K562 (cell line): Measurements from ENCODE around the gene CFAP298. TPM values are rescaled to one million over a fixed set of nuclear protein-coding genes. Genes with fewer than 3 reads are reported as not detected.
A peak's percentile ranks its signal among the peaks of the same experiment; 100 is the strongest.

ENCODE experiments used
- BHLHE40 ChIP-seq: IDR thresholded peaks from 2 replicates; pipeline ENCODE4 v1.6.1; 2011; ENCODE audit warnings: low read length, improper control_type of control experiment
- CXXC5 ChIP-seq: fragments of 250-450 bp; sonication (Bioruptor Pico); IDR thresholded peaks from 2 replicates; pipeline ENCODE4 v1.8.0; 2022; ENCODE audit warnings: inconsistent platforms, mild to moderate bottlenecking, moderate library complexity
- MTA1 ChIP-seq: fragments of 450-650 bp; IDR thresholded peaks from 2 replicates; pipeline ENCODE4 v1.6.1; 2017; ENCODE audit warnings: borderline replicate concordance
- ZNF121 ChIP-seq: sonication (generic); formaldehyde crosslinking; conservative IDR thresholded peaks from 2 replicates; pipeline ENCODE4 v1.8.0; 2022; ENCODE audit warnings: missing genetic modification reagents
- polyA plus RNA-seq, 8 experiments: library from polyadenylated mRNA; depleted of rRNA in 4 of 8; stranded (reverse) in 5 of 8; unstranded in 3 of 8; fragments of >200 nt; fragmentation: Nextera tagmentation in 2 of 8; fragmentation: Illumina TruSeq in 1 of 8; extraction: Ambion mirVana in 2 of 8; extraction: Trizol in 1 of 8; gene quantifications; 2 replicates each; pipeline versions ENCODE4 v1.2.1 to v1.2.3, GENCODE V29; 2011 to 2014; ENCODE audit warnings: inconsistent platforms in 1 of 8, missing spikeins in 1 of 8
- total RNA-seq, 7 experiments: library from RNA; depleted of rRNA in 6 of 7; stranded (reverse); fragments of >200 nt in 6 of 7; fragmentation: Illumina TruSeq in 2 of 7; extraction: Trizol in 2 of 7; gene quantifications; 2 replicates each; pipeline versions ENCODE4 v1.2.1 to v1.2.3, GENCODE V29; 2011 to 2021; ENCODE audit warnings: low replicate concordance in 1 of 7
- TF ChIP-seq, protein P1 (sequence below): fragments of 450-650 bp; IDR thresholded peaks from 2 replicates; pipeline ENCODE4 v1.6.1; 2016; ENCODE audit warnings: low read depth
- TF ChIP-seq, protein P2 (sequence below), 3 experiments: fragments of 200-800 bp in 1 of 3; fragments of 250-450 bp in 1 of 3; fragments of 450-650 bp in 1 of 3; sonication (Bioruptor Pico) in 1 of 3; sonication (Bioruptor generic) in 1 of 3; formaldehyde crosslinking in 1 of 3; IDR thresholded peaks; 2 replicates each; pipeline versions ENCODE4 v1.6.1 to v1.8.0; 2016 to 2022; ENCODE audit warnings: mild to moderate bottlenecking in 2 of 3, missing genetic modification characterization in 2 of 3, missing compliant biosample characterization in 1 of 3, moderate library complexity in 1 of 3

CFAP298 gene
- total and polyA plus RNA-seq, 9 of the 15 experiments (the other 6 are each of a cell fraction or from before 2014, with no cell fraction given) = 31.4 to 178 (median 89.7) TPM

DNA sequence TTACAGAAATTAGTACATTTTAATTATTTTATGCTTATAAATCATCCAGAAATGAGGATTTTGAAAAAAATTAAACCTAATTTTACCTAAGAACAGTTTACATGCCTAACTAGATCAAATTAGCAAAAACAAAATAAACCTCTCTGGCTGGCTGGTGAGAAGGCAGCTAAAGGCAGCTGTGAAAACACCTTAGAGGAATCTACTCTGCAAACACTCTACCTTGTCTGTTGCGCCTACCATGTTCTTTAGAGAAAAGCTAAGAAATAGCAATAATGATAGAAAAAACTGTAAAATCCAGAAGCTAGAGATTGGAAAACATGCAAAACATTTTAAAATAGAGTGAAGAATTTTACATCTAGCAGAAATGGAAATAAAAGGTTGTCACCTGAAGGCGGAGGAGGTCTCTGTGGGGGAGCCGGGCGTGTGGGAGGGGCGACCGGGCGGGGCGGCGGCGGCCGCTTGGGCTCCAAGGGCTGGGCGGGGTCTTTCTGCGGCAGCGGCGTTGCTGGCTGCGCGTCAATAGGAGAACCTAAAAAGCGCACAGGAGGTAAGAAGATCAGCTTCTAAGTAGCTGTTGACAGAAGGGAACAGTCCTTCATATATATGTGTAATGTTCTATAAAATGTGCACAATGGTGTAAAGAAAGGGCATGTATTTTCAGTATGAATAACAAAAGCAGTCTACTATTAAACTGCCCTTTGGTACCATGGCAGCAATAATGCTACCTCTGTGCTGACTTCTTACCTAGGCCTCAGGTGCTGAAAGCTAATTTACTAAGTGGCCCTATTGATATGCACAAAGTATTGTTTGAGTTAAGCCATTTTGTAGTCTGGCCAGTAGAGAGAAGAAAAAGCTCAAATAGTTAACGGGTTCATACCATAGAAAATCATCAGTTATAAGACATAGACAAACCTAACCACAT, 33.3 kb upstream of the CFAP298 start (continued):
- TF ChIP-seq ZNF121 = no peak
- TF ChIP-seq CXXC5 = peak; percentile 50
- TF ChIP-seq, protein P1, sequence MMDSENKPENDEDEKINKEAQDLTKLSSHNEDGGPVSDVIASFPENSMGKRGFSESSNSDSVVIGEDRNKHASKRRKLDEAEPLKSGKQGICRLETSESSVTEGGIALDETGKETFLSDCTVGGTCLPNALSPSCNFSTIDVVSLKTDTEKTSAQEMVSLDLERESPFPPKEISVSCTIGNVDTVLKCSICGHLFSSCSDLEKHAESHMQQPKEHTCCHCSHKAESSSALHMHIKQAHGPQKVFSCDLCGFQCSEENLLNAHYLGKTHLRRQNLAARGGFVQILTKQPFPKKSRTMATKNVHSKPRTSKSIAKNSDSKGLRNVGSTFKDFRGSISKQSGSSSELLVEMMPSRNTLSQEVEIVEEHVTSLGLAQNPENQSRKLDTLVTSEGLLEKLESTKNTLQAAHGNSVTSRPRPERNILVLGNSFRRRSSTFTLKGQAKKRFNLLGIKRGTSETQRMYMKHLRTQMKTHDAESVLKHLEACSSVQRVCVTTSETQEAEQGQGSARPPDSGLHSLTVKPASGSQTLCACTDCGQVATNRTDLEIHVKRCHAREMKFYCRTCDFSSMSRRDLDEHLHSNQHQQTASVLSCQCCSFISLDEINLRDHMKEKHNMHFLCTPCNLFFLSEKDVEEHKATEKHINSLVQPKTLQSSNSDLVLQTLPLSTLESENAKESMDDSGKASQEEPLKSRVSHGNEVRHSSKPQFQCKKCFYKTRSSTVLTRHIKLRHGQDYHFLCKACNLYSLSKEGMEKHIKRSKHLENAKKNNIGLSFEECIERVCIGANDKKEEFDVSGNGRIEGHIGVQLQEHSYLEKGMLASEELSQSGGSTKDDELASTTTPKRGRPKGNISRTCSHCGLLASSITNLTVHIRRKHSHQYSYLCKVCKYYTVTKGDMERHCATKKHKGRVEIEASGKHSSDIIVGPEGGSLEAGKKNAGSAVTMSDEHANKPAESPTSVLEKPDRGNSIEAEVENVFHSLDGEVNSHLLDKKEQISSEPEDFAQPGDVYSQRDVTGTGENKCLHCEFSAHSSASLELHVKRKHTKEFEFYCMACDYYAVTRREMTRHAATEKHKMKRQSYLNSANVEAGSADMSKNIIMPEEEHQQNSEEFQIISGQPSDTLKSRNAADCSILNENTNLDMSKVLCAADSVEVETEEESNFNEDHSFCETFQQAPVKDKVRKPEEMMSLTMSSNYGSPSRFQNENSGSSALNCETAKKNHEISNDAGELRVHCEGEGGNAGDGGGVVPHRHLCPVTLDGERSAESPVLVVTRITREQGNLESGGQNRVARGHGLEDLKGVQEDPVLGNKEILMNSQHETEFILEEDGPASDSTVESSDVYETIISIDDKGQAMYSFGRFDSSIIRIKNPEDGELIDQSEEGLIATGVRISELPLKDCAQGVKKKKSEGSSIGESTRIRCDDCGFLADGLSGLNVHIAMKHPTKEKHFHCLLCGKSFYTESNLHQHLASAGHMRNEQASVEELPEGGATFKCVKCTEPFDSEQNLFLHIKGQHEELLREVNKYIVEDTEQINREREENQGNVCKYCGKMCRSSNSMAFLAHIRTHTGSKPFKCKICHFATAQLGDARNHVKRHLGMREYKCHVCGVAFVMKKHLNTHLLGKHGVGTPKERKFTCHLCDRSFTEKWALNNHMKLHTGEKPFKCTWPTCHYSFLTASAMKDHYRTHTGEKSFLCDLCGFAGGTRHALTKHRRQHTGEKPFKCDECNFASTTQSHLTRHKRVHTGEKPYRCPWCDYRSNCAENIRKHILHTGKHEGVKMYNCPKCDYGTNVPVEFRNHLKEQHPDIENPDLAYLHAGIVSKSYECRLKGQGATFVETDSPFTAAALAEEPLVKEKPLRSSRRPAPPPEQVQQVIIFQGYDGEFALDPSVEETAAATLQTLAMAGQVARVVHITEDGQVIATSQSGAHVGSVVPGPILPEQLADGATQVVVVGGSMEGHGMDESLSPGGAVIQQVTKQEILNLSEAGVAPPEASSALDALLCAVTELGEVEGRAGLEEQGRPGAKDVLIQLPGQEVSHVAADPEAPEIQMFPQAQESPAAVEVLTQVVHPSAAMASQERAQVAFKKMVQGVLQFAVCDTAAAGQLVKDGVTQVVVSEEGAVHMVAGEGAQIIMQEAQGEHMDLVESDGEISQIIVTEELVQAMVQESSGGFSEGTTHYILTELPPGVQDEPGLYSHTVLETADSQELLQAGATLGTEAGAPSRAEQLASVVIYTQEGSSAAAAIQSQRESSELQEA = 0 out of 2 replicates have a peak, but pooled peaks have one; percentile 31
- TF ChIP-seq, protein P2, sequence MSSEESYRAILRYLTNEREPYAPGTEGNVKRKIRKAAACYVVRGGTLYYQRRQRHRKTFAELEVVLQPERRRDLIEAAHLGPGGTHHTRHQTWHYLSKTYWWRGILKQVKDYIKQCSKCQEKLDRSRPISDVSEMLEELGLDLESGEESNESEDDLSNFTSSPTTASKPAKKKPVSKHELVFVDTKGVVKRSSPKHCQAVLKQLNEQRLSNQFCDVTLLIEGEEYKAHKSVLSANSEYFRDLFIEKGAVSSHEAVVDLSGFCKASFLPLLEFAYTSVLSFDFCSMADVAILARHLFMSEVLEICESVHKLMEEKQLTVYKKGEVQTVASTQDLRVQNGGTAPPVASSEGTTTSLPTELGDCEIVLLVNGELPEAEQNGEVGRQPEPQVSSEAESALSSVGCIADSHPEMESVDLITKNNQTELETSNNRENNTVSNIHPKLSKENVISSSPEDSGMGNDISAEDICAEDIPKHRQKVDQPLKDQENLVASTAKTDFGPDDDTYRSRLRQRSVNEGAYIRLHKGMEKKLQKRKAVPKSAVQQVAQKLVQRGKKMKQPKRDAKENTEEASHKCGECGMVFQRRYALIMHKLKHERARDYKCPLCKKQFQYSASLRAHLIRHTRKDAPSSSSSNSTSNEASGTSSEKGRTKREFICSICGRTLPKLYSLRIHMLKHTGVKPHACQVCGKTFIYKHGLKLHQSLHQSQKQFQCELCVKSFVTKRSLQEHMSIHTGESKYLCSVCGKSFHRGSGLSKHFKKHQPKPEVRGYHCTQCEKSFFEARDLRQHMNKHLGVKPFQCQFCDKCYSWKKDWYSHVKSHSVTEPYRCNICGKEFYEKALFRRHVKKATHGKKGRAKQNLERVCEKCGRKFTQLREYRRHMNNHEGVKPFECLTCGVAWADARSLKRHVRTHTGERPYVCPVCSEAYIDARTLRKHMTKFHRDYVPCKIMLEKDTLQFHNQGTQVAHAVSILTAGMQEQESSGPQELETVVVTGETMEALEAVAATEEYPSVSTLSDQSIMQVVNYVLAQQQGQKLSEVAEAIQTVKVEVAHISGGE (CRISPR knock-in tag; IDR thresholded peaks at IDR 0.05) = no peak
- no peak for TF ChIP-seq BHLHE40
- TF ChIP-seq MTA1 = no peak
